GM18507 (cell line): ENCODE measurements around the gene C16orf92.

Experiments
- DNase-seq: peaks from one replicate; pipeline ENCODE4 v3.0.0; 2011; ENCODE audit warnings: low read depth; ENCODE audit not compliant: insufficient read length; ENCODE audit errors: extremely low spot score
- FAIRE-seq: peaks from 2 replicates; lab custom pipeline; 2011; peaks lifted over from hg19 to GRCh38; lab: Jason Lieb, UNC

The C16orf92 gene

GRCh38 chr16:30069611-30070462 is 46.8 kb downstream of the C16orf92 start:
- FAIRE-seq (no peak), DNase-seq (no peak)

- no peak for FAIRE-seq
- DNase-seq: no peak
Observed at GRCh38 chr16:30070490-30070889, 47.5 kb downstream of the C16orf92 start.
